Endothelial cell of umbilical vein (primary cell): ENCODE measurements around the gene ATXN10. TPM values are rescaled to one million over a fixed set of nuclear protein-coding genes. Genes with fewer than 3 reads are reported as not detected.

ENCODE experiments used
- BruUV-seq: library from RNA; stranded (reverse); fragments of 400-500 nt; replicated peaks from 2 replicates; lab custom pipeline; 2021; lab: Mats Ljungman, UMichigan
- CTCF ChIA-PET: fragments of 300-600, 350-600 bp; sonication (Branson Sonifier 250); formaldehyde crosslinking; loops from one replicate; lab custom pipeline; 2021; ENCODE audit warnings: antibody characterized with exemption, inconsistent platforms; lab: Charles Lee
- POLR2A ChIA-PET: fragments of 300-600, 350-600 bp; sonication (Branson Sonifier 250); formaldehyde crosslinking; loops from one replicate; lab custom pipeline; 2021; ENCODE audit warnings: antibody characterized with exemption, inconsistent platforms; lab: Charles Lee
- DNase-seq: peaks from one replicate; pipeline ENCODE4 v3.0.0-alpha.2; 2011; ENCODE audit warnings: low read depth, low spot score
- FAIRE-seq: peaks from 2 replicates; lab custom pipeline; 2011; peaks lifted over from hg19 to GRCh38; lab: Jason Lieb, UNC
- H2AFZ ChIP-seq: 2 replicates; pipeline ENCODE4 v1.6.0; 2012; ENCODE audit warnings: low read depth, low read length, control low read depth, inconsistent platforms
- H3K27ac ChIP-seq: 2 replicates; pipeline ENCODE4 v1.5.1; 2011; ENCODE audit warnings: low read depth, mild to moderate bottlenecking, control low read depth, low read length, moderate library complexity; ENCODE audit not compliant: insufficient read depth
- H3K27me3 ChIP-seq, 2 experiments: 2 replicates each; pipeline versions ENCODE4 v1.6.0 to v1.6.1; 2011; ENCODE audit warnings: low read length in 2 of 2, mixed read lengths in 1 of 2; ENCODE audit not compliant: control insufficient read depth in 2 of 2, insufficient read depth in 2 of 2
- H3K36me3 ChIP-seq, 2 experiments: 2 replicates in 1 of 2; 3 replicates in 1 of 2; pipeline ENCODE4 v1.5.1; 2011; ENCODE audit warnings: low read length in 2 of 2, mild to moderate bottlenecking in 1 of 2, moderate library complexity in 1 of 2; ENCODE audit not compliant: control insufficient read depth in 2 of 2, insufficient read depth in 2 of 2; ENCODE audit errors: extremely low read depth in 1 of 2
- H3K4me1 ChIP-seq: 3 replicates; pipeline ENCODE4 v1.5.1; 2011; ENCODE audit warnings: mild to moderate bottlenecking, low read length; ENCODE audit not compliant: control insufficient read depth, insufficient read depth; ENCODE audit errors: extremely low read depth
- H3K4me2 ChIP-seq: 2 replicates; pipeline ENCODE4 v1.6.1; 2011; ENCODE audit warnings: low read length, control low read depth, mixed read lengths; ENCODE audit not compliant: insufficient read depth
- H3K4me3 ChIP-seq, 3 experiments: fragments of 200-600 bp in 1 of 3; sonication (generic), shearing (Covaris generic) in 1 of 3; replicated peaks in 1 of 3; 2 replicates each; pipeline ENCODE4 v1.5.1; 2011 to 2016; ENCODE audit warnings: control low read depth in 3 of 3, low read length in 3 of 3, mild to moderate bottlenecking in 2 of 3, inconsistent platforms in 1 of 3, low read depth in 1 of 3, moderate library complexity in 1 of 3; ENCODE audit not compliant: insufficient read depth in 1 of 3
- H3K79me2 ChIP-seq: 2 replicates; pipeline ENCODE4 v1.6.0; 2012; ENCODE audit warnings: low read length, inconsistent platforms; ENCODE audit not compliant: control insufficient read depth, insufficient read depth
- H3K9ac ChIP-seq: replicated peaks from 2 replicates; pipeline ENCODE3; 2011; ENCODE audit warnings: low read length, control low read depth; ENCODE audit not compliant: insufficient read depth; ENCODE audit errors: extremely low read depth
- H3K9me1 ChIP-seq: replicated peaks from 3 replicates; pipeline ENCODE4 v1.6.0; 2011; ENCODE audit warnings: mild to moderate bottlenecking, low read length; ENCODE audit not compliant: control insufficient read depth, insufficient read depth; ENCODE audit errors: extremely low read depth
- H3K9me3 ChIP-seq: replicated peaks from 2 replicates; pipeline ENCODE4 v1.5.1; 2012; ENCODE audit warnings: low read length, inconsistent platforms; ENCODE audit not compliant: control insufficient read depth, insufficient read depth
- H4K20me1 ChIP-seq: replicated peaks from 2 replicates; pipeline ENCODE3; 2011; ENCODE audit warnings: mild to moderate bottlenecking, low read length; ENCODE audit not compliant: control insufficient read depth, insufficient read depth; ENCODE audit errors: extremely low read depth
- CTCF ChIP-seq, 2 donors: IDR thresholded peaks; 1 replicate in 1 of 2; 2 replicates in 1 of 2; pipeline ENCODE4 v1.5.1; 2011; ENCODE audit warnings: low read length in 2 of 2, mild to moderate bottlenecking in 2 of 2, moderate library complexity in 2 of 2, control low read depth in 1 of 2, inconsistent platforms in 1 of 2, low read depth in 1 of 2; ENCODE audit not compliant: insufficient read depth in 1 of 2; ENCODE audit errors: extremely low read depth in 1 of 2
- EZH2 ChIP-seq: IDR thresholded peaks from 2 replicates; pipeline ENCODE4 v1.6.1; 2012; ENCODE audit warnings: borderline replicate concordance, low read depth, mild to moderate bottlenecking, moderate library complexity, low read length, inconsistent platforms; ENCODE audit not compliant: severe bottlenecking
- FOS ChIP-seq: IDR thresholded peaks from 2 replicates; pipeline ENCODE4 v1.6.1; 2011; ENCODE audit warnings: mild to moderate bottlenecking, low read length, moderate library complexity, borderline replicate concordance; ENCODE audit not compliant: insufficient read depth
- GATA2 ChIP-seq: IDR thresholded peaks from 2 replicates; pipeline ENCODE4 v1.7.0; 2011; ENCODE audit warnings: low read depth, mild to moderate bottlenecking, moderate library complexity, mixed read lengths, low read length; ENCODE audit not compliant: insufficient read length, insufficient read depth
- JUN ChIP-seq: IDR thresholded peaks from 2 replicates; pipeline ENCODE4 v1.6.1; 2011; ENCODE audit warnings: borderline replicate concordance, low read depth; ENCODE audit not compliant: insufficient read length, insufficient read depth
- MAX ChIP-seq: IDR thresholded peaks from 2 replicates; pipeline ENCODE4 v1.6.1; 2011; ENCODE audit not compliant: insufficient read depth, insufficient read length
- MYC ChIP-seq: IDR thresholded peaks from one replicate; pipeline ENCODE4 v1.6.1; 2011; ENCODE audit warnings: mild to moderate bottlenecking, low read depth, low read length
- POLR2A ChIP-seq: IDR thresholded peaks from 2 replicates; pipeline ENCODE4 v1.6.1; 2012; ENCODE audit warnings: low read depth, mild to moderate bottlenecking, control low read depth, low read length
- POLR2AphosphoS5 ChIP-seq: IDR thresholded peaks from 2 replicates; pipeline ENCODE4 v1.6.1; 2012; ENCODE audit warnings: low read depth, mild to moderate bottlenecking, control low read depth, low read length, moderate library complexity; ENCODE audit not compliant: insufficient read depth
- dilution Hi-C: fragments of 300-500 bp; cut with MboI; formaldehyde crosslinking; loops from one replicate; pipeline ENCODE4 v1.15.0; 2019; ENCODE audit warnings: low sequenced_read_pairs; ENCODE audit not compliant: extremely low pct_ligation_motif_present
- intact Hi-C: fragments of 100-400 bp; cut with micrococcal nuclease; formaldehyde crosslinking; loops from one replicate; pipeline ENCODE4 v1.10.0; 2022
- polyA plus RNA-seq, 4 experiments: library from polyadenylated mRNA; depleted of rRNA in 3 of 4; stranded (reverse) in 3 of 4; unstranded in 1 of 4; fragments of >200 nt; gene quantifications; 2 replicates each; pipeline versions ENCODE4 v1.2.1 to v1.2.3, GENCODE V29; 2011 to 2012; ENCODE audit warnings: missing spikeins in 1 of 4
- total RNA-seq: library from RNA; stranded (reverse); gene quantifications from 2 replicates; pipeline ENCODE4 v1.2.3, GENCODE V29; 2021

Gene ATXN10
- total and polyA plus RNA-seq, 2 donors (not counting 3 experiments of a cell fraction or from before 2014, with no cell fraction given): 73.2 to 91.9 TPM

- Histone ChIP-seq H3K9me3 (peaks cover 3% of the 10 kb centered on the region), H3K9ac (no peak overlapping the region), H3K36me3 (peaks cover 0 to 3% of the 10 kb centered on the region in 2 experiments), H3K27ac (no peak overlapping the region), H3K4me1 (no peaks in the 10 kb centered on the region), H3K9me1 (no peaks in the 10 kb centered on the region), H3K27me3 (no peaks in the 10 kb centered on the region), H3K4me3 (no peak overlapping the region), H4K20me1 (no peaks in the 10 kb centered on the region), H3K79me2 (no peaks in the 10 kb centered on the region), H3K4me2 (no peak overlapping the region), H2AFZ (no peak overlapping the region)
- ChIA-PET CTCF (no interaction called here), POLR2A (no interaction called here)
- dilution Hi-C loops (no loop called here), intact Hi-C loops (no loop called here)
- BruUV-seq: no TSS peak
- no peak for TF ChIP-seq CTCF (IDR thresholded peaks at IDR 0.05; ENCODE audit: extremely low read depth in 1 of 2, insufficient read depth in 1 of 2, low read depth in 1 of 2, low read length in 2 of 2)
- TF ChIP-seq GATA2: no peak
- no peak for TF ChIP-seq EZH2
- TF ChIP-seq JUN: no peak
- TF ChIP-seq POLR2AphosphoS5: no peak
- no peak for TF ChIP-seq FOS
- no peak for TF ChIP-seq POLR2A
- no peak for TF ChIP-seq MAX
- no peak for TF ChIP-seq MYC
- FAIRE-seq (no peak), DNase-seq (no peak)
Observed at GRCh38 chr22:45848904-45849303, 177.3 kb downstream of the ATXN10 start.
